ENCODE results near the gene OR4D1. TPM values are rescaled to one million over a fixed set of nuclear protein-coding genes. Genes with fewer than 3 reads are reported as not detected.

Gene OR4D1
- total RNA-seq = not detected in 2 replicates

DNA sequence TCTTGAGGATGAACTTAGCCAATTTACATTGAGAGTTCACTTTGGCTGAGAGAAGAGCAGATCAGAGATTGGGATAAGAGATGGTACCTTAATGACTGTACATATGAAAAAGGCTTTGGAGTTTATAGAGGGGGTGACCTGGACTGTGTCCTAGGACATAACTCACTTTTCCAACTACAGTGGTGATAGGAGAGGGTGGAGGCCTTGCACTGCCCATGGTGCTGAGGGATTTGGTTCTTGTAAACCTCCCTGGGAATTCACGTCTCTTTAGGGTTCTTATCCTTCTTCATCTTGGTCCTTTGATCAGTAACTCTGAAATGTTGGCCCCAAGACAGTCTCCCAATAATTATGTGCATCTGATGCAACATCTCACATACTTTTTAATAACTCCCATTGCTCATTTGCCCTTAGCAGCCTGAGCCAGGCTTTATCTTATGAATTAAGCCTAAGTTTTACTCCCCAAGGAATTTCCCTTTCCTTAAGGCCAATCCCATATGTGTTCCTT lies at the start of gene OR4D1:
TSS of gene OR4D1 (plus strand) at position 455 of the 505 bp plus-strand sequence. CDS start 6,770 bp downstream, outside the sequence.

DNA sequence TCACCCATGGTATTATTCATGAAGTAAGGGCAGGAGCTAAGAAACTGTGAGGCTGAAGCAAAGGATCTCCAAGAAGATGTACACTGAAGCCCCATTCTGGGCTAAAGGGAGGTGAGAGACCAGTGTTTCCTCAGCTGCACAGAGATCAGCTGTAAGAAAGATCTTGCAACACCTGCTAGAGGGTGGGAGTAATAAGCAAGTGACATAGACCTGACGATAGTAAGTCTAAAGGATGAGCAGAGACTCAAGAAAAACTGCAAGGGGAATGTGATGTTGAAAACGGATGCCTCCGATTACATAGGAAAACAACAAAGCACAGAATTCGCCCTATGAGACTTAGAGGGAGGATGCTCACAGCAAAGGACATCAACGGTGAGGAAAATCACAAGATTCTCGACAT lies 18.5 kb downstream of the OR4D1 start, which contains the start of gene OR4D2:
TSS of gene OR4D2 (plus strand) at position 301 of the 400 bp plus-strand sequence. CDS start 2,674 bp downstream, outside the sequence.

DNA sequence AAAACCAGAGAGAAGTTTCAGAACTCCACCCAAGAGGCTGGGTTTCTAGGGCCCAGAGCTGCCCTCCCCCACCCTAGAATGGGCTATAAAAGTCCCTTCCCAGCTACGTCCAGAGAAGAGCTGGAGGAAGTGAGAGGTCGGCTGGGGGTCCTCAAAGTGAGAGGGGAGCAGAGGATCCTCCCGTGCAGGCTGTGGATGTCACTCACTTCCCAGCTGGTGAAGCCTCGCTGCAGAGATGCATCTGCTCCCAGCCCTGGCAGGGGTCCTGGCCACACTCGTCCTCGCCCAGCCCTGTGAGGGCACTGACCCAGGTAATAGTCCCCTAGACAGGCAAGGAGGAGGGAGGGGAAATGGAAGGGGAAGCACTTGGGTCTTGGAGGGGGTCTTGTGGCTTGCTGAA lies 44.4 kb downstream of the OR4D1 start, which contains the start of gene EPX:
TSS of gene EPX (plus strand) at position 115 of the 400 bp plus-strand sequence. CDS start at position 236, 121 bp downstream.

Other genes starting within 250 kb of the OR4D1 start
- gene CUEDC1, start 193.0 kb upstream of the OR4D1 start, total RNA-seq = 21.7 and 28.7 TPM in 2 replicates
- gene VEZF1, start 160.1 kb upstream of the OR4D1 start, total RNA-seq = 63.2 and 75.8 TPM in 2 replicates
- 174 and 277 TPM in 2 replicates for gene SRSF1, start 141.1 kb upstream of the OR4D1 start, total RNA-seq
- gene DYNLL2, start 65.0 kb upstream of the OR4D1 start, total RNA-seq = 12.4 and 15.3 TPM in 2 replicates
- not detected in 2 replicates for gene OR4D2, start 18.6 kb downstream of the OR4D1 start, total RNA-seq
- not detected in 2 replicates for gene EPX, start 44.3 kb downstream of the OR4D1 start, total RNA-seq
- 13.4 and 18.8 TPM in 2 replicates for gene MKS1, start 70.9 kb downstream of the OR4D1 start, total RNA-seq
- gene LPO, start 90.2 kb downstream of the OR4D1 start, total RNA-seq = not detected in 2 replicates
- under 0.01 TPM in 1 of 2 replicates, not detected in the other for gene MPO, start 132.6 kb downstream of the OR4D1 start, total RNA-seq
- gene TSPOAP1, start 180.4 kb downstream of the OR4D1 start, total RNA-seq = 0.43 and 15.3 TPM in 2 replicates
- gene SUPT4H1, start 203.8 kb downstream of the OR4D1 start, total RNA-seq = 40.0 and 51.4 TPM in 2 replicates

Data from placental epithelial cell (primary cell).